Renal pelvis (tissue), 4 donors: Measurements from ENCODE around the gene LYZL2. TPM values are rescaled to one million over a fixed set of nuclear protein-coding genes. Genes with fewer than 3 reads are reported as not detected.
A peak's percentile ranks its signal among the peaks of the same experiment; 100 is the strongest.
"Not testable (repeated sequence)": the region's sequence is repeated elsewhere in the genome, so short reads cannot be mapped to it uniquely, and the experiment has no call there.

Experiments
- DNase-seq: peaks from one replicate; pipeline ENCODE4 v3.0.0-alpha.2; 2013
- polyA plus RNA-seq, 3 donors: library from polyadenylated mRNA; unstranded; fragments of 120-200 nt; gene quantifications; one replicate each; pipeline ENCODE4 v1.2.1, GENCODE V29; 2013; ENCODE audit not compliant: insufficient read length in 3 of 3

The LYZL2 gene
- polyA plus RNA-seq, 3 donors, result not detected

GRCh38 chr10:30594077-30594476 lies 35.5 kb downstream of the LYZL2 start:
- DNase-seq, result no peak

GRCh38 chr10:30592770-30593169 lies 36.8 kb downstream of the LYZL2 start:
- not testable (repeated sequence) for DNase-seq

GRCh38 chr10:30591249-30591670 lies 38.3 kb downstream of the LYZL2 start:
- peak; percentile 44 for DNase-seq

GRCh38 chr10:30589441-30589840 lies 40.1 kb downstream of the LYZL2 start:
- no peak for DNase-seq

GRCh38 chr10:30587522-30588031 lies 42.0 kb downstream of the LYZL2 start:
- DNase-seq, result no peak

- no peak for DNase-seq
These were observed 42.7 kb downstream of the LYZL2 start for GRCh38 chr10:30586828-30587227.

- DNase-seq, result peak; percentile 74
These were observed 45.7 kb downstream of the LYZL2 start for GRCh38 chr10:30583778-30584415.

GRCh38 chr10:30581779-30582380 lies 47.7 kb downstream of the LYZL2 start:
- peak; percentile 33 for DNase-seq

- DNase-seq, result no peak
These were observed 48.9 kb downstream of the LYZL2 start for GRCh38 chr10:30580676-30581075.

GRCh38 chr10:30580241-30580640 lies 49.3 kb downstream of the LYZL2 start:
- no peak for DNase-seq

GRCh38 chr10:30579574-30579973 lies 50.0 kb downstream of the LYZL2 start:
- DNase-seq, result no peak

GRCh38 chr10:30577048-30577447 lies 52.5 kb downstream of the LYZL2 start:
- DNase-seq, result no peak

GRCh38 chr10:30576641-30577040 lies 52.9 kb downstream of the LYZL2 start:
- no peak for DNase-seq

GRCh38 chr10:30574432-30574796 lies 55.1 kb downstream of the LYZL2 start:
- no peak for DNase-seq

GRCh38 chr10:30573721-30574431 lies 55.7 kb downstream of the LYZL2 start:
- no peak for DNase-seq

- no peak for DNase-seq
These were observed 64.1 kb downstream of the LYZL2 start for GRCh38 chr10:30565449-30565848.

GRCh38 chr10:30562787-30563186 lies 66.8 kb downstream of the LYZL2 start:
- no peak for DNase-seq

Other genes starting within 250 kb of the LYZL2 start
- gene MAP3K8, start 195.6 kb downstream of the LYZL2 start, polyA plus RNA-seq, result 10 to 100 TPM in 1 of 3 donors, 1 to 10 TPM in 2; 6.3 to 12.3 (median 9.3) TPM